Endothelial cell of umbilical vein (primary cell): ENCODE results near the gene SCLY. TPM values are rescaled to one million over a fixed set of nuclear protein-coding genes. Genes with fewer than 3 reads are reported as not detected.

ENCODE experiments used
- BruUV-seq: library from RNA; stranded (reverse); fragments of 400-500 nt; replicated peaks from 2 replicates; lab custom pipeline; 2021; lab: Mats Ljungman, UMichigan
- CTCF ChIA-PET: fragments of 300-600, 350-600 bp; sonication (Branson Sonifier 250); formaldehyde crosslinking; loops from one replicate; lab custom pipeline; 2021; ENCODE audit warnings: antibody characterized with exemption, inconsistent platforms; lab: Charles Lee
- POLR2A ChIA-PET: fragments of 300-600, 350-600 bp; sonication (Branson Sonifier 250); formaldehyde crosslinking; loops from one replicate; lab custom pipeline; 2021; ENCODE audit warnings: antibody characterized with exemption, inconsistent platforms; lab: Charles Lee
- DNase-seq: peaks from one replicate; pipeline ENCODE4 v3.0.0-alpha.2; 2011; ENCODE audit warnings: low read depth, low spot score
- FAIRE-seq: peaks from 2 replicates; lab custom pipeline; 2011; peaks lifted over from hg19 to GRCh38; lab: Jason Lieb, UNC
- H2AFZ ChIP-seq: 2 replicates; pipeline ENCODE4 v1.6.0; 2012; ENCODE audit warnings: low read depth, low read length, control low read depth, inconsistent platforms
- H3K27ac ChIP-seq: 2 replicates; pipeline ENCODE4 v1.5.1; 2011; ENCODE audit warnings: low read depth, mild to moderate bottlenecking, control low read depth, low read length, moderate library complexity; ENCODE audit not compliant: insufficient read depth
- H3K27me3 ChIP-seq, 2 experiments: 2 replicates each; pipeline versions ENCODE4 v1.6.0 to v1.6.1; 2011; ENCODE audit warnings: low read length in 2 of 2, mixed read lengths in 1 of 2; ENCODE audit not compliant: control insufficient read depth in 2 of 2, insufficient read depth in 2 of 2
- H3K36me3 ChIP-seq, 2 experiments: 2 replicates in 1 of 2; 3 replicates in 1 of 2; pipeline ENCODE4 v1.5.1; 2011; ENCODE audit warnings: low read length in 2 of 2, mild to moderate bottlenecking in 1 of 2, moderate library complexity in 1 of 2; ENCODE audit not compliant: control insufficient read depth in 2 of 2, insufficient read depth in 2 of 2; ENCODE audit errors: extremely low read depth in 1 of 2
- H3K4me1 ChIP-seq: 3 replicates; pipeline ENCODE4 v1.5.1; 2011; ENCODE audit warnings: mild to moderate bottlenecking, low read length; ENCODE audit not compliant: control insufficient read depth, insufficient read depth; ENCODE audit errors: extremely low read depth
- H3K4me2 ChIP-seq: 2 replicates; pipeline ENCODE4 v1.6.1; 2011; ENCODE audit warnings: low read length, control low read depth, mixed read lengths; ENCODE audit not compliant: insufficient read depth
- H3K4me3 ChIP-seq, 3 experiments: fragments of 200-600 bp in 1 of 3; sonication (generic), shearing (Covaris generic) in 1 of 3; replicated peaks in 1 of 3; 2 replicates each; pipeline ENCODE4 v1.5.1; 2011 to 2016; ENCODE audit warnings: control low read depth in 3 of 3, low read length in 3 of 3, mild to moderate bottlenecking in 2 of 3, inconsistent platforms in 1 of 3, low read depth in 1 of 3, moderate library complexity in 1 of 3; ENCODE audit not compliant: insufficient read depth in 1 of 3
- H3K79me2 ChIP-seq: 2 replicates; pipeline ENCODE4 v1.6.0; 2012; ENCODE audit warnings: low read length, inconsistent platforms; ENCODE audit not compliant: control insufficient read depth, insufficient read depth
- H3K9ac ChIP-seq: replicated peaks from 2 replicates; pipeline ENCODE3; 2011; ENCODE audit warnings: low read length, control low read depth; ENCODE audit not compliant: insufficient read depth; ENCODE audit errors: extremely low read depth
- H3K9me1 ChIP-seq: replicated peaks from 3 replicates; pipeline ENCODE4 v1.6.0; 2011; ENCODE audit warnings: mild to moderate bottlenecking, low read length; ENCODE audit not compliant: control insufficient read depth, insufficient read depth; ENCODE audit errors: extremely low read depth
- H3K9me3 ChIP-seq: replicated peaks from 2 replicates; pipeline ENCODE4 v1.5.1; 2012; ENCODE audit warnings: low read length, inconsistent platforms; ENCODE audit not compliant: control insufficient read depth, insufficient read depth
- H4K20me1 ChIP-seq: replicated peaks from 2 replicates; pipeline ENCODE3; 2011; ENCODE audit warnings: mild to moderate bottlenecking, low read length; ENCODE audit not compliant: control insufficient read depth, insufficient read depth; ENCODE audit errors: extremely low read depth
- CTCF ChIP-seq, 2 donors: IDR thresholded peaks; 1 replicate in 1 of 2; 2 replicates in 1 of 2; pipeline ENCODE4 v1.5.1; 2011; ENCODE audit warnings: low read length in 2 of 2, mild to moderate bottlenecking in 2 of 2, moderate library complexity in 2 of 2, control low read depth in 1 of 2, inconsistent platforms in 1 of 2, low read depth in 1 of 2; ENCODE audit not compliant: insufficient read depth in 1 of 2; ENCODE audit errors: extremely low read depth in 1 of 2
- EZH2 ChIP-seq: IDR thresholded peaks from 2 replicates; pipeline ENCODE4 v1.6.1; 2012; ENCODE audit warnings: borderline replicate concordance, low read depth, mild to moderate bottlenecking, moderate library complexity, low read length, inconsistent platforms; ENCODE audit not compliant: severe bottlenecking
- FOS ChIP-seq: IDR thresholded peaks from 2 replicates; pipeline ENCODE4 v1.6.1; 2011; ENCODE audit warnings: mild to moderate bottlenecking, low read length, moderate library complexity, borderline replicate concordance; ENCODE audit not compliant: insufficient read depth
- GATA2 ChIP-seq: IDR thresholded peaks from 2 replicates; pipeline ENCODE4 v1.7.0; 2011; ENCODE audit warnings: low read depth, mild to moderate bottlenecking, moderate library complexity, mixed read lengths, low read length; ENCODE audit not compliant: insufficient read length, insufficient read depth
- JUN ChIP-seq: IDR thresholded peaks from 2 replicates; pipeline ENCODE4 v1.6.1; 2011; ENCODE audit warnings: borderline replicate concordance, low read depth; ENCODE audit not compliant: insufficient read length, insufficient read depth
- MAX ChIP-seq: IDR thresholded peaks from 2 replicates; pipeline ENCODE4 v1.6.1; 2011; ENCODE audit not compliant: insufficient read depth, insufficient read length
- MYC ChIP-seq: IDR thresholded peaks from one replicate; pipeline ENCODE4 v1.6.1; 2011; ENCODE audit warnings: mild to moderate bottlenecking, low read depth, low read length
- POLR2A ChIP-seq: IDR thresholded peaks from 2 replicates; pipeline ENCODE4 v1.6.1; 2012; ENCODE audit warnings: low read depth, mild to moderate bottlenecking, control low read depth, low read length
- POLR2AphosphoS5 ChIP-seq: IDR thresholded peaks from 2 replicates; pipeline ENCODE4 v1.6.1; 2012; ENCODE audit warnings: low read depth, mild to moderate bottlenecking, control low read depth, low read length, moderate library complexity; ENCODE audit not compliant: insufficient read depth
- dilution Hi-C: fragments of 300-500 bp; cut with MboI; formaldehyde crosslinking; loops from one replicate; pipeline ENCODE4 v1.15.0; 2019; ENCODE audit warnings: low sequenced_read_pairs; ENCODE audit not compliant: extremely low pct_ligation_motif_present
- intact Hi-C: fragments of 100-400 bp; cut with micrococcal nuclease; formaldehyde crosslinking; loops from one replicate; pipeline ENCODE4 v1.10.0; 2022
- polyA plus RNA-seq, 4 experiments: library from polyadenylated mRNA; depleted of rRNA in 3 of 4; stranded (reverse) in 3 of 4; unstranded in 1 of 4; fragments of >200 nt; gene quantifications; 2 replicates each; pipeline versions ENCODE4 v1.2.1 to v1.2.3, GENCODE V29; 2011 to 2012; ENCODE audit warnings: missing spikeins in 1 of 4
- total RNA-seq: library from RNA; stranded (reverse); gene quantifications from 2 replicates; pipeline ENCODE4 v1.2.3, GENCODE V29; 2021

Gene SCLY
- total and polyA plus RNA-seq, 2 donors (not counting 3 experiments of a cell fraction or from before 2014, with no cell fraction given) = 22.6 to 32.7 TPM

- TF ChIP-seq POLR2A (no peak), JUN (no peak), CTCF (IDR thresholded peaks at IDR 0.05; ENCODE audit: extremely low read depth in 1 of 2, insufficient read depth in 1 of 2, low read depth in 1 of 2, low read length in 2 of 2) (no peak), MYC (no peak), FOS (no peak), POLR2AphosphoS5 (no peak), GATA2 (no peak), EZH2 (no peak), MAX (no peak)
- Histone ChIP-seq H4K20me1 (no peaks in the 10 kb centered on the region), H3K27me3 (no peaks in the 10 kb centered on the region), H3K4me1 (no peaks in the 10 kb centered on the region), H3K4me3 (no peak overlapping the region), H3K4me2 (no peak overlapping the region), H3K9me3 (peaks cover 1% of the 10 kb centered on the region), H3K36me3 (no peaks in the 10 kb centered on the region), H3K9ac (no peak overlapping the region), H3K9me1 (no peaks in the 10 kb centered on the region), H3K27ac (no peak overlapping the region), H2AFZ (no peak overlapping the region), H3K79me2 (no peaks in the 10 kb centered on the region)
- POLR2A ChIA-PET = no interaction called here
- intact Hi-C loops = loop anchor here (1.0 to 10.0 kb wide), 3 partner anchors 35 to 249 kb away; no protein-coding TSS in a partner anchor
- CTCF ChIA-PET = interaction anchor here (1.2 to 1.7 kb wide), 2 partner anchors 13 to 156 kb away, joined by 3 to 7 read pairs; no protein-coding TSS in a partner anchor
- BruUV-seq = no TSS peak
- FAIRE-seq (no peak), DNase-seq (no peak)
- dilution Hi-C loops = no loop called here
Measured at GRCh38 chr2:238107525-238108422, 47.0 kb downstream of the SCLY start.
